LNCAP (cell line): ENCODE measurements around the gene MYL2.

Experiments used
- CTCF ChIP-seq: fragments of 450-650 bp; IDR thresholded peaks from 2 replicates; pipeline ENCODE4 v1.5.1; 2017; ENCODE audit warnings: mild to moderate bottlenecking

Gene MYL2

GRCh38 chr12:110865521-110865920, 54.9 kb downstream of the MYL2 start:
- TF ChIP-seq CTCF: no peak

- TF ChIP-seq CTCF: no peak
Measured at GRCh38 chr12:110863161-110863560, 57.2 kb downstream of the MYL2 start.

- TF ChIP-seq CTCF: no peak
Measured at GRCh38 chr12:110862329-110862728, 58.0 kb downstream of the MYL2 start.

GRCh38 chr12:110861729-110862128, 58.6 kb downstream of the MYL2 start:
- TF ChIP-seq CTCF: no peak
